Eye (tissue), 1 donor: ENCODE data around the gene GAL3ST2.

Experiments
- DNase-seq: peaks from one replicate; pipeline ENCODE4 v3.0.0-alpha.2; 2015

The GAL3ST2 gene

GRCh38 chr2:241848761-241849615 lies 72.4 kb downstream of the GAL3ST2 start:
- no peak for DNase-seq

DNA sequence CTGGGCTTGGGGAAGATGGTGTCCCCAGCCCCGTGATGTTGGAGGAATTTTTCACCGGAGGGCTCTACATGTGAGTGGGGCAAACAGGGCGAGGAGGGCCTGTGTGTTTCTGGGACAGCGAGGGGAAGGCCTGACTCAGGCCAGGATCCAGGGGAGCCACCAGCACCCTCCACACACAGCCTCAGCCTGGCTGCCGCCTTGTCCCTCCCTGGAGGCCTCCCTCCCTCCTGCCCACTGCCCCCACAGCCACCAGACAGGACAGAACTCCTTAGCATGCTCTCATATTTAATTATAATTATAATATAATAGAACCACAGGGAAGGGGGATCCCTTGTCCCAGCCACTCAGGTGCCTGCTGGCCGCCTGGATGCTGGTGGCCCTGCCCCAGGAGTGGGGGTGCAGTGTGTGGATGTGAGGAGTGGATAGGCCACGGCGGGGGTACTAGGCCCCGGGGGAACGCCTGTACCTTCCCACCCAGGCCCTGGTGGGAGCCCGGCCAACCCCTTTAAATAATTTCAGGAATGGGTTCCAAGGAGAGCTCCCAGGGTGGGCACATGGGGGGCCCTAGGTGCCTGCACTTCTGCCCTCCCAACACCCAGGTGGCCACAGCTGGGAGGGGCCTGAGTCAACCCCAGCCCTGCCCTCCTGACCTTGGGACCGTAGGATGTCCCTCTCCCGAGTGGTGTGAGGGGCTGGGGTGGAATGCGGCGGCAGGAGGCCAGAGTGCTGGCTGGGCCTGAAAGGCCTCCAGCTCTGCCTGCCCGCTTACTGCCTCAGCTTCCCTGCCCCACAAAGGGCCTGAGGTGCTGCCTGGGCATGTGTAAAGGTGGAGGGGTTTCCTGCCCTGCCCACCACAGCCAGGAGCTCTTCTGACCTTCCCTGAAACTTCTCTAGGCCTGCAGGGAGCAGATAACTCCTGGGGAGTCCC lies 73.3 kb downstream of the GAL3ST2 start:
- DNase-seq, result no peak

- no peak for DNase-seq
Observed at GRCh38 chr2:241850544-241851324, 74.1 kb downstream of the GAL3ST2 start.

GRCh38 chr2:241851325-241852115 lies 74.9 kb downstream of the GAL3ST2 start:
- DNase-seq, result no peak

DNA sequence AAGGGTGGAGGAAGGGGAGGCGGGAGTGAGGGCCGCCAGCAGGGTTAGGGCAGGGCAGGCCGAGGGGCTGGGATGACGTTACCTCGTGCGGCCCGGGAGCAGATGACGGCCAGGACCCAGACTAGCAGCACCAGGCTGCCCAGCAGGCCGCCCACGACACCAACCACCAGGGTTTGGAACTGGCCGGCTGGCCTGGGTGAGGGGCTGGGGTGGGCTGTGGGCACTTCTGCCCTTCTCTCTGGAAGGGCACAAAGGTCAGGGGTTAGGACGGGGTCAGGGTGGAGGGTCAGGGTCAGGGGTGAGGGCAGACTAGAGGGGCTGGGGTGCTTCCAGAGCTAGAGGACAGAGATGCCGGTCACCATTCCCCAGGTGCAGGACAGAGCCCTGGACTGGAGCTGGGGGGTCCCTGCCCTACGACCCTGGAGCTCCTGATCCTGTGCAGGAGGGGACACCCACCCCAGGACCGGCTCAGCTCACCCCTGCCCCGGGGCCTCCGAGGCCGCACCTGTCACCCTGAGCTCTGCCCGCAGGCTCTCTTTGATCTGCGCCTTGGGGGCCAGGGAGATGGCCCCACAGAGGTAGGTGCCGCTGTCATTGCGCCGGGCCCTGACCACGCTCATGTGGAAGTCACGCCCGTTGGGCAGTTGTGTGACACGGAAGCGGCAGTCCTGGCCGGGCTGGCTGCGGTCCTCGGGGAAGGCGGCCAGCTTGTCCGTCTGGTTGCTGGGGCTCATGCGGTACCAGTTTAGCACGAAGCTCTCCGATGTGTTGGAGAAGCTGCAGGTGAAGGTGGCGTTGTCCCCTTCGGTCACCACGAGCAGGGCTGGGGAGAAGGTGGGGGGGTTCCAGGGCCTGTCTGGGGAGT lies 75.7 kb downstream of the GAL3ST2 start:
- no peak for DNase-seq

- DNase-seq, result no peak
Observed at GRCh38 chr2:241852981-241853631, 76.5 kb downstream of the GAL3ST2 start.
